HepG2 (cell line): ENCODE data around the gene LYRM7. TPM values are rescaled to one million over a fixed set of nuclear protein-coding genes. Genes with fewer than 3 reads are reported as not detected.

Source experiments
- CENPT ChIP-seq: sonication (generic); formaldehyde crosslinking; IDR thresholded peaks from 2 replicates; pipeline ENCODE4 v1.8.0; 2022; ENCODE audit warnings: low read depth, mild to moderate bottlenecking, moderate library complexity, missing genetic modification reagents
- CENPX ChIP-seq: sonication (generic); formaldehyde crosslinking; IDR thresholded peaks from 2 replicates; pipeline ENCODE4 v1.9.0; 2021; ENCODE audit warnings: mild to moderate bottlenecking, missing genetic modification reagents, moderate library complexity
- HDAC6 ChIP-seq: fragments of 200-600 bp; sonication (generic); IDR thresholded peaks from 2 replicates; pipeline ENCODE4 v1.7.0; 2017; ENCODE audit warnings: mild to moderate bottlenecking, antibody characterized with exemption, low read length, low read depth
- NFKBIZ ChIP-seq: IDR thresholded peaks from 2 replicates; pipeline ENCODE4 v1.6.1; 2018; ENCODE audit warnings: missing genetic modification reagents, missing compliant biosample characterization
- SAP130 ChIP-seq: IDR thresholded peaks from 2 replicates; pipeline ENCODE4 v1.6.1; 2016; ENCODE audit warnings: low read depth
- SETDB1 ChIP-seq: sonication (generic); formaldehyde crosslinking; IDR thresholded peaks from 2 replicates; pipeline ENCODE4 v1.5.1; 2020; ENCODE audit warnings: missing genetic modification reagents, mild to moderate bottlenecking, borderline replicate concordance
- SNRNP70 ChIP-seq: fragments of 200-400 bp; formaldehyde crosslinking; IDR thresholded peaks from 2 replicates; pipeline ENCODE4 v1.6.1; 2017; ENCODE audit warnings: mild to moderate bottlenecking, low read depth, low read length, moderate library complexity
- SOX6 ChIP-seq, 2 experiments: fragments of 450-650 bp in 1 of 2; sonication (generic) in 1 of 2; formaldehyde crosslinking in 1 of 2; IDR thresholded peaks; 2 replicates each; pipeline versions ENCODE4 v1.4.0 to v1.6.1; 2017 to 2020; ENCODE audit warnings: antibody characterized with exemption in 1 of 2, mild to moderate bottlenecking in 1 of 2, missing genetic modification reagents in 1 of 2
- SP2 ChIP-seq: sonication (generic); formaldehyde crosslinking; IDR thresholded peaks from 2 replicates; pipeline ENCODE4 v1.5.1; 2020; ENCODE audit warnings: mild to moderate bottlenecking, missing genetic modification reagents
- TEAD3 ChIP-seq: optimal IDR thresholded peaks from 2 replicates; pipeline ENCODE3; 2016; ENCODE audit warnings: borderline replicate concordance
- ZBTB7B ChIP-seq: sonication (generic); formaldehyde crosslinking; IDR thresholded peaks from 2 replicates; pipeline ENCODE4 v1.4.0; 2020; ENCODE audit warnings: missing genetic modification reagents
- ZFP36L2 ChIP-seq: sonication (generic); formaldehyde crosslinking; IDR thresholded peaks from 2 replicates; pipeline ENCODE4 v1.4.0; 2020; ENCODE audit warnings: missing genetic modification reagents
- ZMAT3 ChIP-seq: sonication (generic); formaldehyde crosslinking; conservative IDR thresholded peaks from 2 replicates; pipeline ENCODE4 v1.7.0; 2021; ENCODE audit warnings: missing genetic modification reagents
- ZNF205 ChIP-seq: IDR thresholded peaks from 2 replicates; pipeline ENCODE4 v1.6.1; 2018; ENCODE audit warnings: missing biosample characterization, missing genetic modification reagents
- ZNF224 ChIP-seq: sonication (generic); formaldehyde crosslinking; IDR thresholded peaks from 2 replicates; pipeline ENCODE4 v1.5.0; 2020; ENCODE audit warnings: mild to moderate bottlenecking, missing genetic modification reagents
- ZNF234 ChIP-seq: sonication (generic); formaldehyde crosslinking; conservative IDR thresholded peaks from 2 replicates; pipeline ENCODE4 v1.5.1; 2020; ENCODE audit warnings: mild to moderate bottlenecking, missing genetic modification reagents
- ZNF510 ChIP-seq: sonication (generic); formaldehyde crosslinking; IDR thresholded peaks from 2 replicates; pipeline ENCODE4 v1.4.0; 2020; ENCODE audit warnings: low read depth, mild to moderate bottlenecking, missing genetic modification reagents
- ZNF597 ChIP-seq: sonication (generic); formaldehyde crosslinking; IDR thresholded peaks from 2 replicates; pipeline ENCODE4 v1.5.0; 2020; ENCODE audit warnings: missing genetic modification reagents
- ZNF614 ChIP-seq: IDR thresholded peaks from 2 replicates; pipeline ENCODE4 v1.6.1; 2018; ENCODE audit warnings: missing biosample characterization, missing genetic modification reagents, inconsistent platforms, borderline replicate concordance
- polyA plus RNA-seq, 8 experiments: library from polyadenylated mRNA; depleted of rRNA in 3 of 8; stranded (reverse) in 7 of 8; unstranded in 1 of 8; fragments of >200 nt; fragmentation: Illumina TruSeq in 4 of 8; extraction: Trizol in 4 of 8; gene quantifications; 2 replicates each; pipeline versions ENCODE4 v1.2.1 to v1.2.3, GENCODE V29; 2011 to 2016; ENCODE audit warnings: low read depth in 4 of 8, missing spikeins in 1 of 8, mixed read lengths in 1 of 8; ENCODE audit not compliant: insufficient read depth in 1 of 8
- total RNA-seq, 5 experiments: library from RNA; depleted of rRNA; stranded (reverse); fragments of >200 nt; fragmentation: Illumina TruSeq; extraction: Trizol; gene quantifications; 2 replicates each; pipeline ENCODE4 v1.2.3, GENCODE V29; 2016; ENCODE audit warnings: low read depth in 1 of 5
- TF ChIP-seq, protein P1 (sequence below): sonication (generic); formaldehyde crosslinking; IDR thresholded peaks from 2 replicates; pipeline ENCODE4 v1.4.0; 2020; ENCODE audit warnings: missing genetic modification reagents, borderline replicate concordance
- TF ChIP-seq, protein P2 (sequence below): sonication (generic); formaldehyde crosslinking; IDR thresholded peaks from 2 replicates; pipeline ENCODE4 v1.4.0; 2020; ENCODE audit warnings: missing genetic modification reagents

LYRM7 gene
- total and polyA plus RNA-seq, 2 of the 13 experiments (the other 11 are each of a cell fraction or from before 2014, with no cell fraction given), result 3.0 to 5.5 TPM

GRCh38 chr5:131164191-131165118 lies 6.3 kb upstream of the LYRM7 start (continued):
- TF ChIP-seq ZNF234 (CRISPR knock-in tag) (no peak), SP2 (CRISPR knock-in tag) (no peak), NFKBIZ (CRISPR knock-in tag) (no peak), ZFP36L2 (CRISPR knock-in tag) (no peak), TEAD3 (CRISPR knock-in tag) (no peak), CENPX (CRISPR knock-in tag) (no peak), SOX6 (IDR thresholded peaks at IDR 0.05) (no peak), SOX6 (CRISPR knock-in tag; IDR thresholded peaks at IDR 0.05) (no peak), SAP130 (CRISPR knock-in tag) (no peak; the same call in 1 of the 2 replicates), ZNF205 (CRISPR knock-in tag) (no peak), HDAC6 (no peak), ZNF614 (CRISPR knock-in tag) (no peak), SETDB1 (CRISPR knock-in tag) (no peak), ZNF510 (CRISPR knock-in tag) (no peak), ZNF597 (CRISPR knock-in tag) (no peak), SNRNP70 (no peak), ZNF224 (CRISPR knock-in tag) (no peak), ZMAT3 (CRISPR knock-in tag) (no peak), CENPT (CRISPR knock-in tag) (no peak), ZBTB7B (peak; percentile 64; the same call in 1 of the 2 replicates)
- TF ChIP-seq, protein P1, sequence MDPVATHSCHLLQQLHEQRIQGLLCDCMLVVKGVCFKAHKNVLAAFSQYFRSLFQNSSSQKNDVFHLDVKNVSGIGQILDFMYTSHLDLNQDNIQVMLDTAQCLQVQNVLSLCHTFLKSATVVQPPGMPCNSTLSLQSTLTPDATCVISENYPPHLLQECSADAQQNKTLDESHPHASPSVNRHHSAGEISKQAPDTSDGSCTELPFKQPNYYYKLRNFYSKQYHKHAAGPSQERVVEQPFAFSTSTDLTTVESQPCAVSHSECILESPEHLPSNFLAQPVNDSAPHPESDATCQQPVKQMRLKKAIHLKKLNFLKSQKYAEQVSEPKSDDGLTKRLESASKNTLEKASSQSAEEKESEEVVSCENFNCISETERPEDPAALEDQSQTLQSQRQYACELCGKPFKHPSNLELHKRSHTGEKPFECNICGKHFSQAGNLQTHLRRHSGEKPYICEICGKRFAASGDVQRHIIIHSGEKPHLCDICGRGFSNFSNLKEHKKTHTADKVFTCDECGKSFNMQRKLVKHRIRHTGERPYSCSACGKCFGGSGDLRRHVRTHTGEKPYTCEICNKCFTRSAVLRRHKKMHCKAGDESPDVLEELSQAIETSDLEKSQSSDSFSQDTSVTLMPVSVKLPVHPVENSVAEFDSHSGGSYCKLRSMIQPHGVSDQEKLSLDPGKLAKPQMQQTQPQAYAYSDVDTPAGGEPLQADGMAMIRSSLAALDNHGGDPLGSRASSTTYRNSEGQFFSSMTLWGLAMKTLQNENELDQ, result no peak
- TF ChIP-seq, protein P2, sequence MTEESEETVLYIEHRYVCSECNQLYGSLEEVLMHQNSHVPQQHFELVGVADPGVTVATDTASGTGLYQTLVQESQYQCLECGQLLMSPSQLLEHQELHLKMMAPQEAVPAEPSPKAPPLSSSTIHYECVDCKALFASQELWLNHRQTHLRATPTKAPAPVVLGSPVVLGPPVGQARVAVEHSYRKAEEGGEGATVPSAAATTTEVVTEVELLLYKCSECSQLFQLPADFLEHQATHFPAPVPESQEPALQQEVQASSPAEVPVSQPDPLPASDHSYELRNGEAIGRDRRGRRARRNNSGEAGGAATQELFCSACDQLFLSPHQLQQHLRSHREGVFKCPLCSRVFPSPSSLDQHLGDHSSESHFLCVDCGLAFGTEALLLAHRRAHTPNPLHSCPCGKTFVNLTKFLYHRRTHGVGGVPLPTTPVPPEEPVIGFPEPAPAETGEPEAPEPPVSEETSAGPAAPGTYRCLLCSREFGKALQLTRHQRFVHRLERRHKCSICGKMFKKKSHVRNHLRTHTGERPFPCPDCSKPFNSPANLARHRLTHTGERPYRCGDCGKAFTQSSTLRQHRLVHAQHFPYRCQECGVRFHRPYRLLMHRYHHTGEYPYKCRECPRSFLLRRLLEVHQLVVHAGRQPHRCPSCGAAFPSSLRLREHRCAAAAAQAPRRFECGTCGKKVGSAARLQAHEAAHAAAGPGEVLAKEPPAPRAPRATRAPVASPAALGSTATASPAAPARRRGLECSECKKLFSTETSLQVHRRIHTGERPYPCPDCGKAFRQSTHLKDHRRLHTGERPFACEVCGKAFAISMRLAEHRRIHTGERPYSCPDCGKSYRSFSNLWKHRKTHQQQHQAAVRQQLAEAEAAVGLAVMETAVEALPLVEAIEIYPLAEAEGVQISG (CRISPR knock-in tag), result no peak
